Stomach (tissue), 4 donors: ENCODE results near the gene TLCD2.

Source experiments
- EP300 ChIP-seq: sonication (generic); formaldehyde crosslinking; IDR thresholded peaks from one replicate; pipeline ENCODE4 v1.6.1; 2017; ENCODE audit warnings: antibody characterized with exemption
- POLR2A ChIP-seq, 4 donors: fragments of 450-650 bp; IDR thresholded peaks; one replicate each; pipeline ENCODE4 v1.6.1; 2016; ENCODE audit warnings: antibody characterized with exemption in 4 of 4, control low read depth in 2 of 4, mild to moderate bottlenecking in 1 of 4, moderate library complexity in 1 of 4
- POLR2AphosphoS5 ChIP-seq, 3 donors: sonication (generic); formaldehyde crosslinking; IDR thresholded peaks; one replicate each; pipeline ENCODE4 v1.6.1; 2016; ENCODE audit warnings: antibody characterized with exemption in 3 of 3
- TF ChIP-seq, protein P1 (sequence below), 7 experiments: fragments of 450-650 bp in 4 of 7; fragments of 200-600 bp in 3 of 7; sonication (generic) in 3 of 7; IDR thresholded peaks; one replicate each; pipeline ENCODE4 v1.5.1; 2016 to 2019; ENCODE audit warnings: antibody characterized with exemption in 7 of 7, control low read depth in 2 of 7, mild to moderate bottlenecking in 1 of 7

DNA sequence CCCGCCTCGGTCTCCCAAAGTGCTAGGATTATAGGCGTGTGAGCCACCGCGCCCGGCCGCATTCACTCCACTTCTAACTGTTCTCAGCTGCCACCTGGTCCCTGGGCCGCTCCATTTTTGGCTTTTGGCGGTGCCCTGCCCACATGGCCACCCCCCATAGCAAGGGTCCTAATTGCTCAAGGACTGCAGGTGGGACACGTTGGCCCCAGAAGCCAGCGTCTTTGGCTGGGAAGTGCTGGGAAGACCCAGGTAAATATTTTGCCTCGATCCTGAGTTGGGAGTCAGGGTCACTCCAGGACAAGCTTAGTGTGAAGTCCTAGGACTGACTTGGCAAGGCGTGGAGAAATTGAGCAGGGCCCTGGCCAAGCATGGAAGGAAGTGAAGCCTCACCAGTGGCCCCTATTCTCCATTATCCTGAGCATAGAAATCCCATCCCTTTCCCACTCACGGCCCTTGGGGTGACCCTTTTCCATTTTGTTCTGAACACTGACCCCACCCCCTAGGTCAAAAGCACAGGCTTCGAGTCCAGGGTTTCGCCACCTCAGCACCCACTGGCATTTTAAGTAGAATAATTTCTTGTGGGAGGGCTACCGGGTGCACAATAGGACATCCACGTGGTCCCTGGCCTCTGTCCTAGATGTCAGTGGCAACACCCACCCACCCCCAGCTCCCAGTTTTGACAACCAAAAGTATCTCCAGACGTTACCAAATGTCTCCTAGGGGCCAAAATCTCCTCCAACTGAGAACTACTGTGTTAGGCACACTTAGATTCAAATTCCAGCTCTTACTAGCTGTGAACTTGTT lies 8.4 kb upstream of the TLCD2 start:
- TF ChIP-seq, protein P1, sequence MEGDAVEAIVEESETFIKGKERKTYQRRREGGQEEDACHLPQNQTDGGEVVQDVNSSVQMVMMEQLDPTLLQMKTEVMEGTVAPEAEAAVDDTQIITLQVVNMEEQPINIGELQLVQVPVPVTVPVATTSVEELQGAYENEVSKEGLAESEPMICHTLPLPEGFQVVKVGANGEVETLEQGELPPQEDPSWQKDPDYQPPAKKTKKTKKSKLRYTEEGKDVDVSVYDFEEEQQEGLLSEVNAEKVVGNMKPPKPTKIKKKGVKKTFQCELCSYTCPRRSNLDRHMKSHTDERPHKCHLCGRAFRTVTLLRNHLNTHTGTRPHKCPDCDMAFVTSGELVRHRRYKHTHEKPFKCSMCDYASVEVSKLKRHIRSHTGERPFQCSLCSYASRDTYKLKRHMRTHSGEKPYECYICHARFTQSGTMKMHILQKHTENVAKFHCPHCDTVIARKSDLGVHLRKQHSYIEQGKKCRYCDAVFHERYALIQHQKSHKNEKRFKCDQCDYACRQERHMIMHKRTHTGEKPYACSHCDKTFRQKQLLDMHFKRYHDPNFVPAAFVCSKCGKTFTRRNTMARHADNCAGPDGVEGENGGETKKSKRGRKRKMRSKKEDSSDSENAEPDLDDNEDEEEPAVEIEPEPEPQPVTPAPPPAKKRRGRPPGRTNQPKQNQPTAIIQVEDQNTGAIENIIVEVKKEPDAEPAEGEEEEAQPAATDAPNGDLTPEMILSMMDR (IDR thresholded peaks at IDR 0.05) = no peak
- TF ChIP-seq POLR2A (IDR thresholded peaks at IDR 0.05) (no peak), POLR2AphosphoS5 (IDR thresholded peaks at IDR 0.05) (no peak), EP300 (no peak)
